Stimulated activated CD4-positive, alpha-beta T cell treated with anti-CD3 and anti-CD28 coated beads, Interleukin-4, amount 100 ng/mL, for 4 hours (primary cell): ENCODE measurements around the gene ZBBX.

Experiments used
- DNase-seq, 2 experiments: peaks; one replicate each; pipeline ENCODE4 v3.0.0-alpha.2; 2020

ZBBX gene

DNA sequence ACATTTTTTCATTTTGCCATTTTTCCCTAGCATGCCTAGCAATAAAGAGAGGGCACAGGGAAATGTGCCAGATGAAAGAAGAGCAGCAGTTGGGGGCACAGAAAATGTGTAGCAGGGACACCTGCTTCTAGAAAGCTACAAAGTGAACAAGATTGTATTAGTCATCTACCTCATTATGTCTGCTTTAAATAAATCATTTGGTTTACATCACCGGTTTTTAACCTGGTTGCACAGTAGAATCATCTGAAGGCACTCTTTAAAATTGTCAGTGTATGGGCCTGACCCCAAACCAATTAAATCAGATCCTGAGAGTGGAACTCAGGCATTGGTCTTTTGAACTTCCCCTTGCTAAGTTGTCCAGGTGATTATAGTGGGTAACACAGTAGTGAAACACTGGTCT is 73.8 kb downstream of the ZBBX start:
- no peak for DNase-seq

DNA sequence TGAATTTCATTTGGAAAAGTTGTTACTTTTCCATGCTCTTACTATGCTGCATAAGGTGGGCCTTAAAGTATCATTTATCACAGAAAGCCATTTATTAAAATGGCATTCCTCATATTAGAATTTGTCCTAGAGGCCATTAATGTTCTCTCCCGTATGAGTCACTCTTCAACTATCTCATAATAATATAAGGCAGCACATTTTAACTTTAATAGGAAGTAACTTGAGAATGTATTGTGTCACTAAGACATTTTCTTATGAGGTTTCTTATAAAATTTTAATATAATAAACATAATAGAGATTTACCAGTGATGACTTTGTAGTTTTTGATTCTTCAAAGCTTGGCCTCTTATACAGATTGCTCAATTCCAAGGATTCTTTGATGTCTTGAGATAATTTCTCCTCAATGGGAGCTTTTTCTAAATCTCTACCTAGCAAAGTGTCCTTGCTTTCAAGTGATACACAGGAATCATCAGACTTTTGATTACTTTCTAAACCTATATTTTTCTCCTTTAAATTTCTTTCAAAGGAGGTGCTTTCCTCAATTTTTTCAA is 74.7 kb downstream of the ZBBX start:
- no peak for DNase-seq

DNA sequence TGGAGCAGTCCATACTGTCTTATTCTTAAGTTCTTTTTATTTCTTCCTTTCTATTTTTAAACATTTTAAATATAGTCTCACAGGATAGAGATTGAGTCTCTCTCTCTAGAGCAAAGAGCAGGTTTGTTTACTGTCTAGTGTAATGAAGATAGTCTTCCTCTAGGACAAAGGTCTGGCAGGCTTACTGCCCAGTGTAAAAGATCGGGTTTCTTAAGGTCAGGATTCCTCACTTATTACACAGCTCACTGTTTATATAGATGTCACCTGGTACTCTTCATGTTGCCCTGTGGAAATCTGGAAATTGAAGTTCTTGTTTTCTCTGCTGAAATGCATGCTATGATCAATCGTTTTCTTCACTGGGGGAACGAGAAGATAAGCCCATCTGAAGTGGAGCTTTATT is 76.0 kb downstream of the ZBBX start:
- no peak for DNase-seq

DNA sequence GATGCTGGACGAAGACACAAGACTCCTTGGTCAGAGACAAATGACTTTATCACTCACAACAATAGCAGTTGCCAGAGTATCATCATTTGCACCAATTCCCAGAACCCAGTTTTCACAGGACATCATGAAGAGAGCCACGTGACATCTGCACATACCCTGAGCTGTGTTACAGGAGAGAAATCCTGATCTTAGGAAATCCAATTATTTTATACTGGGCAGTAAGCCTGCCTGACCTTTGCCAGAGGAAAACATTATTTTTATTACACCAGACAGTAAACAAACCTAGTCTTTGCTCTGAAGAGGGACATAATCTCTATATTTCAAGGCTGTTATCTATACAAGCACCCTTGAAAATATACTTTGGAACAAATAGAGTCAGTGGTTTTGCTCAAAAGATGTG is 77.4 kb downstream of the ZBBX start:
- DNase-seq: no peak

- no peak for DNase-seq
These were observed 79.9 kb downstream of the ZBBX start for GRCh38 chr3:167300207-167300606.

GRCh38 chr3:167289435-167289834 is 90.7 kb downstream of the ZBBX start:
- DNase-seq: no peak

DNA sequence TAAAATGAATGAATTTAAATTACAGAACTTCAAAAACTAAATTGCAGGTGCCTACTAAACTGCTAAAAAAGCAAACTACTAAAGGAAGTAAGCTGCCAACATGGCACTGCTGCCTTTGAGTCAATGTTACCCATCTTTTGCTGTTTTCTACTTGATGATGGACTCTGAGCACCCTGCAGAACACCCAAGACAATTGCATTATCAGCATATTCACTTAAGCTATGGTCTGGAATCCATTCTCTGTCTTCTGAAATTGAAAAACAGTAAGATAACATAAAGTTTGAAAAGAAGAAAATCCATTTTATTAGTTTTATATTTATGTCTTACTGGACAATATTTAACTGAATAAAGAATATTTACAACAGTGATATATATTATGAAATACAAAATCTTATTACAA is 91.4 kb downstream of the ZBBX start:
- no peak for DNase-seq

DNA sequence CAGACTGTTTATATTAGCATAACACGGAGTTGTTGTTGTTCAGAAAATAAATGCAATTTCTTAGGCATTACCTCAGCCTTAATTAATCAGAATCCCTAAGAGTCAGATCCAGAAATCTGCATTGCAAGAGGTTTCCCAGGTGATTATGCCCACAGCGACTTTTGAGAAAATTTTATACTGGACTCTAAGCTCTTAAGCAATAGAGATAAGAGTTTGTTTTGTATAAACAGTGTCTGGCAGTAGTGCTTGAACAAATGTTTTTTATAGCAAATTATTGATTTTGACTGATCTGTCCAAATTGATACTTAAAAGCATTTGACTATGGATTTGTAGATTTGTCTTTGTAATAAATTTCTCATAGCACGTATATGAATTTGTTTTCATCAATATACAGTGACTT is 92.8 kb downstream of the ZBBX start:
- DNase-seq: no peak

- DNase-seq: no peak
These were observed 105.8 kb downstream of the ZBBX start for GRCh38 chr3:167274141-167274874.

DNA sequence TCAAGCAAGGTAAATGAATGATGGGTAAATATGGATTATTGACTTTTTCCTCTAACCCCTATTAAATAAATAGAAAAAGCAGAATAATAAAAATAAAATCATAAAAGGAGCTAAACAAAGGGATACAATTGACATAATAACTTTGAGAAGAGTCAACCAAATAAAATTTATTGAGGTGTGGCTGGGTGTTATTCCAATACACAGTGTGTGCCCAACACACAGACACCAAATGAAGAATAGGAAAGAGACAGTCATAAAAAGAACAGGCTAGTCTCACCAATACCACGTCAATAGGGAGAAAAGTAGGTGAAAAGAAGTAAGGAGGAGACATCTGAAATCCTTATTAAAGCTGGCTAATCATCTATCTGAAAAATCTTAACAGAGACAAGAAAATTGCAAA is 127.1 kb downstream of the ZBBX start:
- no peak for DNase-seq

DNA sequence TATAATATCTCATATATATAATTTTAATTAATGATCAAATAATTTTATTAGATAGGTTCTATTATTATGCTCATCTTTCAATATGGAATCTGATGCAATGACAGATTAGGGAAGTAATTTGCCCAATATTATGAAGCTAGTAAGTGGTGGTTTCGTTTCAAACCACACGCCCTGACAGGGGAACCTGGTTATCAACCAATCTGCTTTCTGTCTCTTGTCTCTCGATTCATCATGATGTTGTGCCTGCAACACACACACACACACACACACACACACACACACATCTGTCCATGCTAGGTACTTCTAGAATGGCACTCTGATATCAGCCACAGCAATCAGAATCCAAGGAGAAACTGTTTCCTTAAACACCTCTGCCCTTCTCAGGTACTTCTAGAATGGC is 128.4 kb downstream of the ZBBX start:
- DNase-seq: no peak

DNA sequence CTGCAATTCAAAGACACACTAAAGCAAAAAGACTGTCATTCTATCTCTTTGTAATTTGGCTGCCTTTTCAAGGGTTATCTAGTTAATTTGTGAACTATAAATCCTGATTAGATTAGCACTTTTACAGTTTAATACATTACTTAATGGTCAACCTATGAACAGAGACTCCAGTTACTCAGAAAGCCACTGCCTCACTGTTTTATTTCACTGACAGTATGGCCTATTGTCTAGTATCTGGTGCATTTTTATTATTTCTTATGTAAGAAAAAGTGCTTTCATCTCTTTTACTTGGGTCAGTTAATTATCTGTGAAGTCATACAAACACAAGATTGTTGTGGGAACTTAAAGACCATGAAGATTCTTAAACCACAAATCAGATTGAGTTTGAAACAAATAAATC is 133.8 kb downstream of the ZBBX start:
- DNase-seq: no peak

- DNase-seq: no peak
These were observed 138.8 kb downstream of the ZBBX start for GRCh38 chr3:167241048-167241845.

DNA sequence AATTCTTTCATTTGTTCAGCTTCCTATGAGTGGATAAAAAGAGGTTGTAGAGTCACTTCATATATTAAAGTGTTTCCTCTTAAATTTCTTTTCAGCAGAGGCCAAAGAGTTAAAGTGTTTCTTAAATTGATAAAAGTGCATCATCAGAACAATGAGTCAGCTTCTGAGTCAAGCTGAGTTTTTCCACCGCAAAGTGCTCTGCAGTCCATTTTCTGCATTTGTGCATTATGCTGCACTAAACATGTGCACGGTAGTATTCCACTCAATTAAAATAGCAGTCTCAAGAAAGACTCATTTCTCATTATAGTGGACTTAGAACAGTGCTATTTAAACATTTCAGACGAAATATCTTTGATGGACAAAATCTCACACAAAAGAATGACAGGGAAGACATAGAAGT is 152.0 kb downstream of the ZBBX start:
- DNase-seq: no peak

GRCh38 chr3:167225821-167226220 is 154.3 kb downstream of the ZBBX start:
- DNase-seq: no peak

DNA sequence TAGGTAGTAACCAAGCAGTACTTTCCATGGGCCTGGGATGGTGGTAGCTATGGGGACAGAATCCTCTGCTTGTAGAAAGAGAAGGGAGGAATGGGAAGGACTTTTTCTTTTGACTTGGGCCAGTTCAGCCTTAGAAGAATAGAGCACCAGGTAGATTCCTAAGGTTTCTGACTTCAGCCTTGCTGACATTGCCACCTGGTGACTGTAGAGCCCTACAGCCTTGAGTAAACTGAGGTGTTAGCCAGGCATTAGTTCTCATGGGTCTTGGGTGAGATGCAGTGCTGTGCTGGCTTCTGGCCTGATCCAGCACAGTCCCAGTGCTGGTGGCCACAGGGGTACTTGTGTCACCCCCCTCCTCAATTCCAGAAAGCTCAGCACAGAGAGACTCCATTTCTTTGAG is 171.1 kb downstream of the ZBBX start:
- no peak for DNase-seq

DNA sequence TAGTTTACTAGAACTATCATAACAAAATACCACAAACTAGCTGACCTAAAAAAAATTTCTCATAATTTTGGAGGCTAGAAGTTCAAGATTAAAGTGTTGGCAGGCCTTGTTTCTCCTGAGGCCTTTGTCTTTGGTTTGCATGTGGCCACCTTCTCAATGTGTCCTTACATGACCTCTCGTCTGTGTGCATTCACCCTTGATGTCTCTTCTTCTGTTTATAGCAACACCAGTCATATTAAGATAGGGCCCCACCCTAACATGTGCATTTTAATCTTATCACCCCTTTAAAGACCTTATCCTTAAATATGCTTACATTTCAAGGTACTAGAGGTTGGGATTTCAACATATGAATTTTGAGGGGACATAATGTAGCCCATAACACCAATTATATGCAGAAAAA is 177.0 kb downstream of the ZBBX start:
- no peak for DNase-seq

- DNase-seq: no peak
These were observed 181.0 kb downstream of the ZBBX start for GRCh38 chr3:167198949-167199600.
